Central memory CD8-positive, alpha-beta T cell (primary cell): ENCODE data around the gene NINJ2.

Source experiments
- ATAC-seq: fragments of 150-1000 bp; cut with Tn5 transposase; replicated peaks from 2 replicates; pipeline ENCODE4 v1.10.0; 2022; ENCODE audit warnings: mild to moderate bottlenecking, moderate FRiP score, moderate number of reproducible peaks; ENCODE audit not compliant: poor library complexity, severe bottlenecking; ENCODE audit errors: extremely low read depth
- DNase-seq, 2 donors: peaks; one replicate each; pipeline ENCODE4 v3.0.0; 2021; ENCODE audit warnings: low spot score in 2 of 2
- H3K27ac Mint-ChIP-seq: one replicate; pipeline ENCODE4 v1.8.0; 2022; ENCODE audit warnings: low read depth, mild to moderate bottlenecking, moderate library complexity, mixed read lengths
- H3K27me3 Mint-ChIP-seq: one replicate; pipeline ENCODE4 v1.8.0; 2022; ENCODE audit warnings: mixed read lengths
- H3K36me3 Mint-ChIP-seq: one replicate; pipeline ENCODE4 v1.8.0; 2022; ENCODE audit warnings: mild to moderate bottlenecking, moderate library complexity, mixed read lengths; ENCODE audit not compliant: insufficient read depth
- H3K4me1 Mint-ChIP-seq: one replicate; pipeline ENCODE4 v1.8.0; 2022; ENCODE audit warnings: mixed read lengths
- H3K4me3 Mint-ChIP-seq: one replicate; pipeline ENCODE4 v1.8.0; 2022; ENCODE audit warnings: mild to moderate bottlenecking, moderate library complexity, mixed read lengths
- H3K9me3 Mint-ChIP-seq: one replicate; pipeline ENCODE4 v1.8.0; 2022; ENCODE audit warnings: mixed read lengths

The NINJ2 gene

DNA sequence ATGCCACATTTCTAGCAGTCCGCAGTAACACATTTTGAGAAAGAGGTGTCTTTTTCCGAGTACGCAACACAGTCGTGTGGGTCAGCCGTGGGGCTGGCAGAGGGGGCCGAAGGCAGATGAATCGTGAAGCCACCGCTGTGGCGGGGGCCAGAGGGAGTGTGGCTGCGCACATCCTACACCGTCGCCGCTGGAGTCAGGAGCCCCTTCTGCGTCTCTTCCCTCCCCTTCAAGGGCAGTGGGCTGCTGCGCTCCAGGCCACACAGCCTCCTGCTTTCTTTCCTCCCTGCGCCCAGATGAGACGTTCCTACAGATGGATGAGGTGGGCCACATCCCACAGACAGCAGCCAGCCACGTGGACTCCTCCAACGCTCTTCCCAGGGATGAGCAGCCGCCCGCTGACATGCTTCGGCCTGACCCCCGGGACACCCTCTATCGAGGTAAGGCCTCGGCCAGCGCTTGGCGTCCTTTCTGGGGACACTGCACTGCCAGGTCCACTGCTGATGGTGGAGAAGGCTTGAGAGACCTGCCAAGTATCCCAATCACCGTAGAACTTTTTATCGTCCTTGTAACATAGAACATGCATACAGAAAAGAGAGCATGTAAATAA is 113.7 kb downstream of the NINJ2 start:
- Mint-ChIP-seq H3K36me3 (peaks cover 11% of the 10 kb centered on the region), H3K4me1 (peaks cover 49% of the 10 kb centered on the region), H3K27me3 (no peaks in the 10 kb centered on the region), H3K9me3 (no peaks in the 10 kb centered on the region), H3K4me3 (no peak overlapping the region), H3K27ac (no peak overlapping the region)
- DNase-seq: no peak
- ATAC-seq: no peak

DNA sequence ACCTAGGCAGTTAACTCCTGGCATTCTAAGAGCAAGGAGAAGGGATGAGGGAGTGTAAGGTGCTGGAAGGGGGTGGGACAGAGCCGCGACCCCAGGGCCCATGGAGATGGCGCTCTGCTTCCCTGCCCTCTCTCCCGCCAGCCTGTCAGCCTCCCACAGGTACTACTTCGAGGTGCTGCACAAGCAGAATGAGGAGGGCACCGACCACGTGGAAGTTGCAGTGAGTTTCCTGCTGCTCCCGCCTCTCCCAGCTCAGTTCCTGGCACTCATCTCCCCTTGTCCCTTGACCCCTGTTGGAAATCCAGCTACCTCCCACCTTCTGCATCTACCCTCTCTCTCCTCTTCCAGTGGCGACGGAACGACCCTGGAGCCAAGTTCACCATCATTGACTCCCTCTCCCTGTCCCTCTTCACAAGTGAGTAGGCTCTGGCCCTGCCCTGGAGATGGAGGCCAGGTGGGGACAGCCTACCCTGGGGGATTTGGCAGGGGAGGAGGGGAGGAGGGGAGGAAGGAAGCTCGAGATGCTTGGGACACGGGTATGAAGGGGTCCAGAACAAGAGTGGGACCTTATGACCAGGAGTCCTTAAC is 115.3 kb downstream of the NINJ2 start:
- Mint-ChIP-seq H3K9me3 (no peaks in the 10 kb centered on the region), H3K27me3 (no peaks in the 10 kb centered on the region), H3K4me3 (no peak overlapping the region), H3K27ac (no peak overlapping the region), H3K4me1 (peaks cover 42% of the 10 kb centered on the region), H3K36me3 (peaks cover 8% of the 10 kb centered on the region)
- no peak for DNase-seq
- ATAC-seq: no peak

DNA sequence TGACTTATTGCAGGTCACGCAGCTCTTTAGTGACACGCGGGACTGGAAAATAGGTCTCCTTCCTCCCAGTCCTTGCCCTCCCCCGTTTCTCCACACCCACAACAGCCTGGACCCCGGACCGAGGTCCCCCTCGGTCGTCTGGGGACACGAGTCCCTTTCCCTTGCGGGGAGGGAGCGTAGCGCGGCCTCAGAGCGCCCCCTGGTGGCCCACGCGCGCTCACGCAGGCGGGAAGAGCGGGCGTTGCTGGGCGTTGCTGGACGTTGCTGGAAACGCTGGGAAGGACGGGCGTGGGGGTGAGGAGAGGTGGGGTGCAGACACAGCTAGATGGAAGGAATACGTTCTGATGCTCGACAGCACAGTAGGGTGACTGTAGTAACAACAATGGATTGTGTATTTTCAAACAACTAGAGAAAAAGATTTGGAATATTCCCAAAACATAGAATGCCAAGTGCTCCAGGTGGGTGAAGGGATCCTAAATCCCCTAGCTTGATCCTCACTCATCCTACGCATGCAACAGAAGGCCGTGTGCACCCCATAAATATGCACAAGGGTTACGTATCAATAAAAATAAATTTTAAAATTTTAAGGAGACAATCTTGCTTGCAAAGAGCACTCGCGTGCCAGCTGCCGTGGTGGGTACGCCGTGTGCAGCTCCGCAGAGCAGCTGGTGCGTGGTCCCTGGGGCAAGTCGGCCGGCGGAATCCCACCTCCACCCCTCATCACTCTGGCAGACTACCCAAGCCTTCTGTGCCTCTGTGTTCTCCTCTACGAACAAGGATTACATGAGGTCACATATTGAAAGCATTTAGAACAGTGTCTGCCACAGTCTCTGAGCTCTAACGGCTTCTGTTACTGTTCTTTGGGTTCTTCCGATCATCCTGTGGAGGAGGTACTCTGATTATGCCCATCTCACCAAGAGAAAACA is 116.1 kb downstream of the NINJ2 start:
- Mint-ChIP-seq H3K27me3 (no peaks in the 10 kb centered on the region), H3K4me1 (peaks cover 34% of the 10 kb centered on the region), H3K36me3 (peaks cover 5% of the 10 kb centered on the region), H3K4me3 (no peak overlapping the region), H3K9me3 (no peaks in the 10 kb centered on the region), H3K27ac (no peak overlapping the region)
- ATAC-seq (peak; percentile 46), DNase-seq (peak; percentile 48 to 61)

DNA sequence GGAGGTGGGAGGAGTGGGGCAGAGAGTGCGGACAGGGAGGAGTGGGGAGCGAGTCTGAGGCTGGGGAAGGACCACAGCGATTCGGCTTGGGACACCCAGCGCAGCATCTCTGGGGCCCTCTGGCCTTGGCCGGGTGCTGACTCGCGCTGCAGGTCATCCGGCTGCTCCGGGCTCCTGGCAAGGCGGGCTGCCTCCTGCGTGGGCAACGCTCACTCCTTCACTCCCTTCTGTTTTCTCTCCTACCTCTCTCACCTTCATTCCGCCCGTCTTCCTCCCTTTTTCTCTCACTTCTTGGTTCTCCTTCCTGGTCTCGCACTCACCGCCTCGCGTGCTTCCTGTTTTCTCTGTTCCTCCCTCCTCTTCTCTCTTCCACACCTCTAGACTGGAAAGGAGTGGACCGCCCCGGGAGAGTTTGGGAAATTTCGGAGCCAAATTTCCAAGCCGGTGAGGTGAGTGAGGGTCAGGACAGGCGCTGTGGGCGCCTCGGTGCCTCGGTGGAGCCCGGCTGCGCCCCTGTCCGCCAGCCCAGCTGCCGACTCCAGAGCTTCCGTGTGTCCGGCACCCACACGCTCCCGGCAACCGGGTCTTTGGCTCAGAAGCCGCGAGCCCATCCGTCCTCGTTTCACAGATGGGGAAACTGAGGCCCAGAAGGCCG is 116.9 kb downstream of the NINJ2 start:
- H3K36me3 Mint-ChIP-seq: peaks cover 5% of the 10 kb centered on the region
- H3K27ac Mint-ChIP-seq: no peak overlapping the region
- peaks cover 26% of the 10 kb centered on the region for H3K4me1 Mint-ChIP-seq
- H3K9me3 Mint-ChIP-seq: no peaks in the 10 kb centered on the region
- DNase-seq (no peak), ATAC-seq (no peak)
- H3K4me3 Mint-ChIP-seq: no peak overlapping the region
- H3K27me3 Mint-ChIP-seq: no peaks in the 10 kb centered on the region

DNA sequence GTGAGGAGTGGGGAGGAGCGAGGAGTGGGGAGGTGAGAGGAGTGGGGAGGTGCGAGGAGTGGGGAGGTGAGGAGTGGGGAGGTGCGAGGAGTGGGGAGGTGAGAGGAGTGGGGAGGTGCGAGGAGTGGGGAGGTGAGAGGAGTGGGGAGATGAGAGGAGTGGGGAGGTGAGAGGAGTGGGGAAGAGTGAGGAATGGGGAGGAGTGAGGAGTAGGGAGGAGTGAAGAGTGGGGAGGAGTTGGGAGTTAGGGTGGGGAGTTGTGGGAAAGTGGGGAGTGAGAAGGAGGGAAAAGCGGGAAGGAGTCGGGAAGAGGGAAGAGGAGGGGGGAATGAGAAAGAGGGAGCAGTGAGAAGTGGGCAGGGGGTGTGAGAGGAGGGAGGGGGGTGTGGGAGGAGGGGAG is 117.4 kb downstream of the NINJ2 start:
- H3K27me3 Mint-ChIP-seq: no peaks in the 10 kb centered on the region
- no peak overlapping the region for H3K4me3 Mint-ChIP-seq
- H3K9me3 Mint-ChIP-seq: no peaks in the 10 kb centered on the region
- no peak overlapping the region for H3K27ac Mint-ChIP-seq
- no peak for DNase-seq
- ATAC-seq: no peak
- H3K36me3 Mint-ChIP-seq: peaks cover 5% of the 10 kb centered on the region
- peaks cover 23% of the 10 kb centered on the region for H3K4me1 Mint-ChIP-seq

DNA sequence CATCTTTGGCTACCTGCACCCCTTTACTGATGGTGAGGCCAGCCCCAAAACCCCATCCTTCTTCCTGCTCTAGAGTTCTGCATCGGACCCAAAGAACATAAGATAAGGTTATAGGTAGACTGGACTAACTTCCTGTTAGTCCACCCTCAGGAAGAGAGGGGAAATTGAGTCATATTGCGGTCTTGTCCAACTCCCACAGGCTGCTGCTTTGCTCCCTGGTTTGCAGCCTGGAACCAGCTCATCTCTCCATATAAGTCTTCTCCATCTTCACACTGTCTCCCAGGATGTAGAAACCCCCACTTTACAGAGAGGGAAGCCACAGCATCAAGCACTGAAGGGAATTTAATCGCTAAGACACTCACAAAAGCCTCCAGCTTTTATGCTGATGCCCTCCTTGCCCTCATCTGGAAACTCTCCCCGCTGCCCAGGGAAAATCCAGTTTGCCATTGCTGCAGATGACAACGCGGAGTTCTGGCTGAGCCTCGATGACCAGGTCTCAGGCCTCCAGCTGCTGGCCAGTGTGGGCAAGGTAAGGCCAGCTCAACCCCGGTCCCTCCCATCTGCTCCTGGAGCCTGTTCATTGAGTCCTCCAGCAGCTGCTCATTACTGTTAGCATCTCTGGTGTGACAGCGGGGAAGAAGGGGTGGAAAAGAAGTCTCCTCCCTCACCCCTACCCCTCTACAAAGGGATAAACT is 118.2 kb downstream of the NINJ2 start:
- peaks cover 3% of the 10 kb centered on the region for H3K36me3 Mint-ChIP-seq
- H3K4me1 Mint-ChIP-seq: peaks cover 29% of the 10 kb centered on the region
- no peaks in the 10 kb centered on the region for H3K27me3 Mint-ChIP-seq

DNA sequence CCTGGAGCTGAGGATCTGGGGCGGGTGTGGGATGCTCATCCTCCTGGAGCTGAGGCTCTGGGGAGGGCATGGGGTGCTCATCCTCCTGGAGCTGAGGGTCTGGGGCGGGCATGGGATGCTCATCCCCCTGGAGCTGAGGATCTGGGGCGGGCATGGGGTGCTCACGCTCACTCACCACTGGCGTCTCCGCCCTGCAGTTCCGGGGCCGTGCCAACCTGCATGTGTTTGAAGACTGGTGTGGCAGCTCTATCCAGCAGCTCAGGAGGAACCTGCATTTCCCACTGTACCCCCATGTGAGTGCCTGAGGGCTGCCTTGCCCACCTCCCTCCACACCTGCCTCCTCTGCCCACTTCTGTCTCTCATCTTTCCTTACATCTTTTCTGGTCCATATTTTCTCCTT is 119.1 kb downstream of the NINJ2 start:
- DNase-seq: no peak
- H3K9me3 Mint-ChIP-seq: no peaks in the 10 kb centered on the region

More for the DNA sequence above, 118.2 kb downstream of the NINJ2 start:
- Mint-ChIP-seq H3K9me3 (no peaks in the 10 kb centered on the region), H3K4me3 (no peak overlapping the region), H3K27ac (peak overlapping the region; percentile 25)
- ATAC-seq (no peak), DNase-seq (no peak)

DNA sequence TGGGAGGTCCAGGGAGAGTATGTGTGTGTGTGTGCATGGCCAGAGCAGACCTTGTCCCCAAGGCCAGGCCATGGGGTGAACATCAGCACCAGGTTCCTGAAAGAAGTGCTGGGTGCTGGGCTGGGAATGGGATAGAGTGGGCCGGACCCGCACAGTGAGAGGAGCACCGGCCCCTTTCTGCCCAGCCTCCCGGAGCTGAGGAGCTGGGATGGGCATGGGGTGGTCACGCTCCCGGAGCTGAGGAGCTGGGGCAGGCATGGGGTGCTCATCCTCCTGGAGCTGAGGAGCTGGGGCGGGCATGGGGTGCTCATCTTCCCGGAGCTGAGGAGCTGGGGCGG is 120.2 kb downstream of the NINJ2 start:
- DNase-seq: no peak
- Mint-ChIP-seq H3K9me3 (no peaks in the 10 kb centered on the region), H3K4me1 (peaks cover 42% of the 10 kb centered on the region), H3K4me3 (no peak overlapping the region), H3K36me3 (peaks cover 5% of the 10 kb centered on the region), H3K27ac (peak overlapping the region; percentile 62), H3K27me3 (no peaks in the 10 kb centered on the region)
- no peak for ATAC-seq

More for the DNA sequence above, 119.1 kb downstream of the NINJ2 start:
- no peak for ATAC-seq
- H3K4me3 Mint-ChIP-seq: no peak overlapping the region
- H3K27ac Mint-ChIP-seq: no peak overlapping the region
- peaks cover 5% of the 10 kb centered on the region for H3K36me3 Mint-ChIP-seq
- no peaks in the 10 kb centered on the region for H3K27me3 Mint-ChIP-seq
- H3K4me1 Mint-ChIP-seq: peaks cover 36% of the 10 kb centered on the region

DNA sequence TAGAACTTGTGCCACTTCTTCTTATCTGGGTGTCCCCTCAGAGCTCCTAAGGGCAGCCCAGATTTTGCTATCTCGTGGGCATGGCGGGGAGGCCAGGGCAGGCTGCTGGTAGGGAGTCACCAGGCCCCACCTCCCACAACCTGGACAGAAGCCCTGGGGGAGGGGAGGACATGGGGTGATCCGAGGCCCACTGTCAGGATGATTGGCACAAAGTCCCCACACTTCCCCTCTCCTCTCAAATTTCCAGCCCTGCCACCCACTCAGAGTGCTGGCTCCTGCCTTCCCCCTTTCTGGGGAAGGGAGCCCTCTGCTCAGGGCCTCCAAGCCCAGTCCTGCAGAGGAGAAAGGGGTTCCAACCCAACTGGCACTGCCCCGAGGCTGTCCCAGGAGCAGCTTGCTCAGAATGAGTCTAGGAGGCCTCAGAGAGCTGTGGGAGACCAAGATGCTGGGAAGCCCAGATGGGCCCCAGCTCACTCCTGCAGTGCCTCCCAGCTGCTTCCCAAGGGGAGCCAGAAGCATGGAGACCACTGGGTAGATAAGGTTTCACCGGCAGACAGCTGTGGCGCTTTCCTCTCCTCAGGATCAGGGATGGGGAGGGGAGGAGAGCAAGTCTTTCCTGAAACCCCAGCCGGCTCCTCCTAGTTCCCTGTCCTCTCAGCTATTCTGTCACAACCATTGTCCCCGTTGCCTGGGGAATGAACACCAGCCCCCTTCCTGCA is 120.7 kb downstream of the NINJ2 start:
- no peak for DNase-seq
- H3K4me3 Mint-ChIP-seq: no peak overlapping the region
- peak overlapping the region; percentile 62 for H3K27ac Mint-ChIP-seq
- H3K27me3 Mint-ChIP-seq: no peaks in the 10 kb centered on the region
- no peak for ATAC-seq
- no peaks in the 10 kb centered on the region for H3K9me3 Mint-ChIP-seq
- peaks cover 5% of the 10 kb centered on the region for H3K36me3 Mint-ChIP-seq
- H3K4me1 Mint-ChIP-seq: peaks cover 42% of the 10 kb centered on the region

DNA sequence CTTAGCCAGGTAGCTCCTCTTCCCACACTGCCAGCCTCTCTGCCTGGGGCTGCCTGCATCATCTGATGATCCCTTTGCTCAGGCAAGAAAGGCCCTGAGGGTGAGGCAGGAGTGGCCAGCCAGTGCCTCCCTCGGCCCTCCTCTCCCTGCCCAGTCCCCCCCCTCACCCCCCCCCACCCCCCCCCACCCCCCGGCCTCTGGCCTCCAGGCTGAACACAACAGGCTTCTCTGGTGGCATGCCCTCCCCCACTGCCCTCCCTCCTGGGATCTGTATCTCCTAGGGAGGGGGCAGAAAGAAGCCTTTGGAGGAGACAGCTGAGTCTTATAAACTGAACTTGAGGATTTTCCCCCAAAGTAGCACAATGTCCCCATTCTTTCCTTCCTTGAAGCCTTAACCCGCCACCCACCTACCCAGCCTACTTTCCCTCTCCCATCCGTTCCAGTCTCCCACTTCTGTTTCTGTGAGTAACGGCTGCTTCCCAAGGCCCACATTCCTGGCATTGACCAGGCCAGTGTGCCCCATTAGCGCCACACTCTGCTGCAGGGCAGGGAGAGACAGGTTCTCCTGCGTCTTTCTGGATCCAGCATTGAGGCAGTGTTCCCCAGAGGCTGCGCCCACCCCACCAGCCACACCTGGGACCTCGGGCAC is 121.4 kb downstream of the NINJ2 start:
- no peaks in the 10 kb centered on the region for H3K27me3 Mint-ChIP-seq
- peaks cover 4% of the 10 kb centered on the region for H3K36me3 Mint-ChIP-seq
- H3K4me3 Mint-ChIP-seq: no peak overlapping the region
- H3K4me1 Mint-ChIP-seq: peaks cover 39% of the 10 kb centered on the region
- no peak for ATAC-seq
- DNase-seq: no peak
- no peaks in the 10 kb centered on the region for H3K9me3 Mint-ChIP-seq
- H3K27ac Mint-ChIP-seq: no peak overlapping the region

DNA sequence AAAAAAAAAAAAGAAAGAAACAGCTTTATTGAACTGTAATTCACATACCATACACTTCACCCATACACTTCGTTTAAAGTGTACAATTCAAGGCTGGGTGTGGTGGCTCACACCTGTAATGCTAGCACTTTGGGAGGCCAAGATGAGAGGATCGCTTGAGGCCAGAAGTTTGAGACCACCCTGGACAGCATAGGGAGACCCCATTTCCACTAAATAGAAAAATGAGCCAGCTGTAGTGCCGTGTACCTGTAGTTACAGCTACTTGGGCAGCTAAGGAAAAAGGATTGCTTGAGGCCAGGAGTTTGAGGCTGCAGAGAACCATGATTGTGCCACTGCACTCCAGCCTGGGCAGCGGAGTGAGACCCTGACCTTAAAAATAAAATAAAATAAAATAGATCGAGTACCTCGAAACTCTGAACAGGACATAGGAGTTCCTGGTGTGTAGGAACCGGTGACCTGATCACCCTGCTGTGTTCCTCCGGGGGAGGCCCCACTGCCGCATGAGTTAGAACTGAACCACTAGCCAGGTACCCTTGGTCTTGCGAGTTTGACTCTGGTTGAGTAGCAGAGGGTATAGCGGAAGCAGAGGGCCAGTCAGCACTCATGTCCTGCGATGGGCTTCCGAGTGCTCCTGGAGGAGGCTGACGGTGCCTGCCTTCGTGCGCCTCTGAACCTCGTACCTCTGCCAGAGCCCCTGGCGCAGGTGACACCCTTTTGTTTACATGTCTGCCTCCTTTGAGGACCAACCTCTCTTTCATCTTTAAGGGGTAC is 123.5 kb downstream of the NINJ2 start:
- Mint-ChIP-seq H3K27ac (peak overlapping the region; percentile 78), H3K4me3 (peak overlapping the region; percentile 42)

More for the DNA sequence above, 123.5 kb downstream of the NINJ2 start:
- no peak for DNase-seq
- Mint-ChIP-seq H3K4me1 (peaks cover 26% of the 10 kb centered on the region), H3K27me3 (no peaks in the 10 kb centered on the region), H3K36me3 (peaks cover 4% of the 10 kb centered on the region), H3K9me3 (no peaks in the 10 kb centered on the region)
- no peak for ATAC-seq
